Measurements from ENCODE around the gene MAP3K4.

The MAP3K4 gene

DNA sequence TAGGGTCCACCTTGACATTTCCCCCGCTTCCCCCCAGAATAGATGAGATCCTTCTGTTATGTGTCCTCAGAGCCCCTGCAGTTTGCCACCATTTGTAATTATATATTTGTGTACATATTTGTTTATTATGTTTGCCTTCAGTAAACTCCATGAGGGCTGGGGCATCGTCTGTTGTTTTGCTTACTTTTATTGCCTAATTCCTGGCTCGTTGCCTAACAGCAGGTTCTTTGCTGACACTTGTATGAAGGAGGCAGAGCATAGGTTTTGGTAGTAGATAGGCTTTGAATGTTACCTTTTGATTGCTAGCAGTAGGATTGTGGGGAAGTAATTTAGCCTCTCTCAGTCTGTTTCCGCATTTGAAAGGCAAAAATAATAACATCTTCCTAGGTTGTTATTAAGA is 9.9 kb downstream of the MAP3K4 start:
- no peak for DNase-seq (ENCODE audit: low read depth, low spot score)

DNA sequence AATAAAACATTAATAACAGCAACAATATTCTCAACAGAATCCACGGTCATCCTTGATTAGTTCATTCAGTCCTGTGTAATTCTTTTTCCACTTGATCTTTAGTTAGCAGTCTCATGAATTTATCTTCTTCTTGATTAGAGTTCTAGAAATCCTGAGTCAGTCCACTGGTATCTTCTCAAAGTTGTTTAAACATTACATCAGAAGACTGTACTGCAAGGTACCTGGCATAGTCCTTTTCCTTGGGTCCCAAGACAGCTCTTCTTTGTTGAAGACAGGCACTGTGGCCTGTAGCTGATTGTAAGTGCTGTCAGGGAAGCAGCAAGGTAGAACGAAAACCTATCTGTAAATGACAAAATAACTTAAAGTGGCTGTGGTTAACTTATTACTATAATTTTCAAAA is 11.8 kb downstream of the MAP3K4 start:
- DNase-seq (ENCODE audit: low read depth, low spot score): no peak

DNA sequence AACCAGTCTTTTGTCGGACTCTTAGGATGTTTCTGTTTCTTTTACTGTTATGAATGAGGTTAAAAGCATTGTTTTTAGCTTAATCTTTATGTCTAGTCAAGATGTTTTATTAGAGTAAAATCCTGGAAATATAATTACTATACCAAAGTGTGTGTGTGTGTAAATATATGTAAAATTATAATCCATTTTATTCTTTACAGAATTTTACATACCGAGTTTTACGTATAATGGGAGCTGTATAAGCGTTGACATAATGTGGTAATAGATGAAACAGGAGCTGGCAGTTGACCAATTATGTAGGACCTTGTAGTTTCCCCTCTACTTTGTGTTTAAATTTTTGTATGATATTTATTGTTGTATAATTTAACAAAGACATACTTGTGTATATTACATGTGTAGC is 16.7 kb downstream of the MAP3K4 start:
- DNase-seq (ENCODE audit: low read depth, low spot score): no peak

DNA sequence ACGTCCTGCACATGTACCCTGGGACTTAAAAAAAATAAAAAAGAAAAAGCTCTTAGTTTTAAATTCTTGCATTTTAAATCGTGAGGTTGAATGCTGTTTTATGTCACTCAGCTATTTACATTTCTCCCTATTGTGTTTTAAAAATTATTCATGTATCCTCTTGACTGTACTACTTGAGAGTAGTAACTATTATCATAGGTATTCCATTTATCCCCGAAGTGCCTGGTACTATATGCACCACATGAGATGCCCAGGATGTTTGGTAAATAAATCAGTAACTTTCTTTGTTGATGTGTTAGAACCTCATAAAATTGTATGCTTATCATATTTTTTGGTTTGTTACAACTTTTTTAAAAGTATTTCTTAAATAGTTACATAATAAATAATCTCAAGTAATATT is 18.4 kb downstream of the MAP3K4 start:
- no peak for DNase-seq (ENCODE audit: low read depth, low spot score)

DNA sequence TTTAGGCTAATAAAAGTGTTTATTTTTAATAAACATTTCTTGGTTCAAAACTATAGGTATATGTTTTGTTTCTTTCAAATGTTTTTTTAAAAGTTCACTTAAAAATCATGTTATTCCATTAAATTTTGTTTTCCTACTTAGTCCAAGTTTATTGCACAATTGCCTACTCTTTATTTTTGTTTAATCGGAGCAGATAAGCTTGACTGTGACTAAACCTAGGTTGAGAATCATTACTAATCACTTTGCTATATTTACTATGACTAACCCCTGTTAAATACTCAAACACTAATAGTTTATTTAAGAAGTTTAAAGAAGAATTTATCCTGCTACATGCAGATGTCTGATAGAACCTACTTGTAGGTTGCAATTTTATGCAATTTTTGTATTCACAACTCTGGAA is 18.8 kb downstream of the MAP3K4 start:
- no peak for DNase-seq (ENCODE audit: low read depth, low spot score)

DNA sequence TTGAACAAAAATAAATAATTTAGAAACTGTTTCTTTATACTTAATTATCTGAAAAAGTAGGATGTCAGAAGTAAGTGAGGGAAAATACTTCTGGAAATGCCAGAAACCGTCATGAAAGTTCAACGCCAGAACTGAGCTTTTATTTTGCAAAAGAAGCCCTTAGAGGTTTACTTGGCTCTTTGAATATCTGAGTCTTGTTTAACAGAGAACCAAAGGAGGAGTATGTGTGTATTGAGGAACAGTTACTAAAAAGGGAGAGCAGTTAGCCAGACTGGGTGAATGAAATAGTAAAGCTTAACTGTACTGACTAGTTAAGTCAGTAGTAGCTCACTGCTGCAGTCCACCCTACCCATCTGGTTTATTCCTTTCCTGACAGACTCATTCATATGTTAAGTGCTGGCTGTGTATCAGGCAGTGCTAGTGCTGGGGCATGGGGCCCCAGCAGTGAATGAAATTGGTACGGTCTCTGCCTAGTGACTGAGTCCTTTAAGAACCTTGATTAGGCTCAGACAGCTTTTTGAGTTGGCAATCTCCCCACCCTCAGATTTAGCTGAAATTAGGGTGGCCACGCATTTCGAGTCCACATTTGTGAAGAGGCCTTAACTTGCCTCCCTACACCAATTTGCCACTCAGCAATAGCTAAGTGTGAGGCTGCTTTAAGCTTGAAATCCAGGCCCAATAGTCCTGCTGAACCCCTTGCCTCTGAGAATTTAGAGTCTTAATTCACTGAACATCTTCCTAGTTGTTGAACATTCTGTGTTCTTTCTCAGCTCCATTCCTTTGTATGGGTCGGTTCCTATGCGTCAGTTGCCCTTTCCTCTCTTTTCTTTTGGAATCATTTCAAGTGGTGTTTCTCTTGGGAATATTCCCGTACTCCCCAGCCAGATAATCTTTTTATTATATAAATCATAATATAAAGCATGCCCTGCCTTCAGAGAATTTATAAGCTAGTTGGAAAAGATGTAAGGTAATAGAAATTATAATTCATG is 20.2 kb downstream of the MAP3K4 start:
- no peak for DNase-seq (ENCODE audit: low read depth, low spot score)

DNA sequence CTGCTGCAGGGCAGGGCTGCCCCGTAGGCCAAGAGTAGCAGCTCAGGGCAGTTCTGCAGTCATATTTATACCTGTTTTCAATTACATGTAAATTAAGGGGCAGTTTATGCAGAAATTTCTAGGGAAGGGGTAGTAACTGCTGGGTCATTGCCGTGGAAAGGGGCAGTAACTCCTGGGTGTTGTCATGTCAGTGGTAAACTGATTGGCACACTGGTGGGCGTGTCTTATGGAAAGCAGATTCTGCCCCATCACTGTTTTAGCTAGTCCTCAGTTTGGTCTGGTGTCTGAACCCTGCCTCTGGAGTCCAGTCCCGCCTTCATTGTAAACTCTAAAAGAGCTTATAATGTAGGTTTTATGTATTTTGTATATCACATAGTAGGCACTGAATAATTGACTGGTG is 22.1 kb downstream of the MAP3K4 start:
- DNase-seq (ENCODE audit: low read depth, low spot score): no peak

DNA sequence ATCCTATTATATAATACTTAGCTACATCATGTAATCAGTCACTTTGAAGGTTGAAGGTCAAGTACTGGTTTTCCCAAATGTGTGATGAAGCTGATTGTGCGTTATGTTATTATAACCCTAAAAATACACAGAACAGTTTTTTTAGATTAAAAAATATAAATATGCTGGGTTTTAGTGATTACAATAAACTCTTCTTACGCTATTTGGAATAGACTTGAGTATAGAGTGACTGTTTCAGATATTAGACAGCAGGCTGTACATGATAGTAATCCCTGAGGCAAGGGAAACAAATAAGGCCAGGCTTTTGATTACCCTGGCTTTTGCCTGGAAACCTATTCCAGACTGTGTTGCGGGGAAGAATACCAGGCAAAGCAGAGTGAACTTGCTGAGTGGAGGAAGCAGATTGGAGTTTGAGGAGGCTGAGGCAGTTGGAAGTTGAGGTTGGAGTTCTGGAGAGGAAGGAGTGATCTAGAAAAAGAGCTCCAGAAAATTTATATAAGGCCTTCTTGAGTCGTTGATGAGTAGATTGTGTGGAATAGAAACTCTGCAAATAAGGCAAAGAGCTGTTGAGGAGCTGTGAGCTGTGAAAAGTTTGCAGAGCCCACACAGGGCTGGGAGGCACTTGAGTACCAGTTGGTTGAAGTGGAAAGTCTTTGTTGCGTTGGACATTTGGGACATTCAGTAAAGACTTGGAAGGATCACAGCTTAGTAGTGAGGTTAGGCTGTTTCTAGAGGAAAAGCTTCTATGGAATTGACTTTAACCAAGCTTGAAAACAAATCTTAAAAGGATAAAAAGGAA is 26.4 kb downstream of the MAP3K4 start:
- no peak for DNase-seq (ENCODE audit: low read depth, low spot score)

DNA sequence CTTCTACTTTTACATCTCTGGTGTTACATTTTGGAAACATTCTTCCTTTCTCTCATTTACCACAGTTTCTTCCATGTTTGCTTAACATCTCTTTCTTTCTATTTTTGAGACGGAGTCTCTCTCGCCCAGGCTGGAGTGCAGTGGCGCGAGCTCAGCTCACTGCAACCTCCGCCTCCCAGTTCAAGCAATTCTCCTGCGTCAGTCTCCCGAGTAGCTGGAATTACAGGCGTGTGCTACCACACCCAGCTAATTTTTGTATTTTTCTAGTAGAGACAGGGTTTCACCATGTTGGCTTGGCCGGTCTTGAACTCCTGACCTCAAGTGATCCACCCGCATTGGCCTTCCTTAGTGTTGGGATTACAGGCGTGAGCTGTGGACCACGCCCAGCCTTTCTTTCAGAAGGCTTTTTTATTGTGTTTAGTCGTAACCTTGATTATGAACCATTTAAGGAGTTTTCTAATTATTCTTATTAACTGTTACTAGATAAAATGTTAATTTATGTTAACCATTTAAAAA is 27.8 kb downstream of the MAP3K4 start:
- DNase-seq (ENCODE audit: low read depth, low spot score): no peak

DNA sequence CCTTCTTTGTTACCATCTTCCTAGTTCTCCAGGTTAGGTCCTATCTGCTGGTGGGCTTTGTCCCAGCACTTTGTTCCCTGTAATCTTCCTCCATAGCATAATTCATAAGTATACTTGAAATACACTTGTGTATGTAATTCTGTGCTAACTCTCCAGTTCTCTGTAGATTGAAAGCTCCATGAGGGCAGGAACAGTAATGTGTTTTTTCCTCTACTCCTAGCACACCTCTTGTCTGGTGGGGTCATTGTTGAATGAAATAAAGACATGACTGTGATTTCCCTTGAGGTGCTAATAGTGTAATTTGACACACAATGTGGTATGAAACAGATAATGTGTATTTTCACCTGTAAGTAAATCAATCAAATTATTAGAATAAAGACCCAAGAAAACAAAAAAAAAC is 30.0 kb downstream of the MAP3K4 start:
- DNase-seq (ENCODE audit: low read depth, low spot score): no peak

DNA sequence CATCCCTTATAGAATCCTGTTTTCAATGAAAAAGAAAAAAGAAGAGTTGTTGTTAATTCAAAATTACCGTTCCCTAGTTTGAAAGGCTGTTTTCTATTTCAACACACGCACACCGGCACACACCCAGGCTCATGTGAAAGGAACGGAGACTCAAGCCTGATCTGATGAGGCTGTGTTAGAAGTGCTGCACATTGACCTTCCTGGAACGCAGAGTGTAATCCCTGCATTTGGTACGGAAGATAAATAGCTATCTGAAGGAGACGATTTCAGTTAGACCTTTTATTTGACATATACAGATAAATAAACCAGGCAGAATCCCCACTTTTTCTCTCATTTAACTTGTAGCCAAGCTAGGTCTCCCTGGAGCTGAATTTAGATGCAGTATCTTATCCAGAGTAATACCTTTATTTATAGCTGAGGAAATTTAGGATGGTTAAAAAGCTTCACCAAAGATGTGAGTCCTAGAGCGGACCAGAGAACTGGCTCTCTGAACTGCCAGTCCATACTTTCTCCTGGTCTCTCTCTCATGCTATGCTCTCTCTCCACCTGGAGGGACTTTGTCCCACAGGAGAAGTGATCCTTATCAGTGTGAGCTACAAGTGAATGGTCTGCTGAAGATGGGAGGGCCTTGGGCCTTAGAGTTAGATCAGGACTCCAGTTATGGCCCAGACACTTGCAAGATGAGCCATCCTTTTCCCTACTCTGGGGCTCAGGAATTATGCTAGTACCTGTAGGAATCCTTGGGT is 30.6 kb downstream of the MAP3K4 start:
- no peak for DNase-seq (ENCODE audit: low read depth, low spot score)

DNA sequence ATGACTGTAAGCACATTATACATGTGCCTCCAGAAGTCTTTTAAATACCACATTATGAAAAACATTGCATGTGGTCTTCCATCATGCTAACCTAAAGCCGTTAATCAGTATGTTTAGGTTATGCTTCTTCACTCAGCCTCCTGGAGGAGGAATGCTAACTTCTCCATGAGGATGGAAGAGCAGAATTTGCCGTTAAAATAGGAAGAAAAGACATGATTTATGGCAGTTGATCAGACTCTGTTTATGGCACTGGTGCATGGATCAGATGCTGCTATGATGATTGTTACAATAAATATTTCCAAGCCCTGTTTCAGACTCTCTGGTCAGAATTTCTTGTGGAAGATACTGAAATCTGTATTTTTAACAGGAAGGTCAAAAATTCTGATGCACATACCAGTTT is 31.7 kb downstream of the MAP3K4 start:
- no peak for DNase-seq (ENCODE audit: low read depth, low spot score)

DNA sequence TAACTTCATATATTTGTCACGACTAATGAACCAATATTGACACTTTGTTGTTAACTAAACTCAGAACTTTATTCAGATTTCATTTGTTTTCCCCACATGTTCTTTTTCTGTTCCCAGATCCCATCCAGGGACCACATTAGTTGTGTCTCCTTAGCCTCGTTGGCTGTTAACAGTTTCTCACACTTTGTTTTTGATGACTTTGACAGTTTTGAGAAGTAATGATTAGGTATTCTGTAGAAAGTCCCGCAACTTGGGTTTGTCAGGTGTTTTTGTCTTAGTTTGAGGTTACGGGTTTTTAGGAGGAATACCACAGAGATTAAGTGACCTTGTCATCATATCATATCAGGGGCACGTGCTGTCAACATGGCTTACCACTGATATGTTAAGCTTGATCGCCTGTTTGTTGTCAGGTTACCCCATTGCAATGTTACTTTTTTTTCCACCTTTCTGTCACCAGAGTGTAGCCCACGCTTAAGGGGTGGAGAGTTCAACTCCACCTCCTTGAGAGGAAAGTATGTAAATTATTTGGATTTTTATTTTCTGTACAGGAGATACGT is 32.9 kb downstream of the MAP3K4 start:
- DNase-seq (ENCODE audit: low read depth, low spot score): no peak

DNA sequence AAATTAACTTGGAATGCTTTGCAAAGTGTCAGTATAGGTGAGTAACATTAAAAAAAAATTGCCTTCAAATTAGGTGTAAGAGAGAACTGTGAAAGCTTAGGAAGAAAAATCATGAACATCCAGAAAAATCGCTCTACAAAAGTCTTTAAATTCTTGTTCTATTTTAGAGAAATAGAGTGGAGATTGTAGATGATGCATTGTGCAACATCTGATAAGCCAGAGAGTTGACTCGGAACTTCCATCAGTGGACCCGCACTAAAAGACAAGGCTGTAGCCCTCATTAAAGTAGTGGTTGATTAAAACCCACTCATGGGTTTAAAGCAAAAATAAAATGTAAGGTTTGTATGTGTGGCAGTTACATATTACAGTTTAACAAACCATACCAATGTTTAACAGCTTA is 35.8 kb downstream of the MAP3K4 start:
- DNase-seq (ENCODE audit: low read depth, low spot score): no peak

DNA sequence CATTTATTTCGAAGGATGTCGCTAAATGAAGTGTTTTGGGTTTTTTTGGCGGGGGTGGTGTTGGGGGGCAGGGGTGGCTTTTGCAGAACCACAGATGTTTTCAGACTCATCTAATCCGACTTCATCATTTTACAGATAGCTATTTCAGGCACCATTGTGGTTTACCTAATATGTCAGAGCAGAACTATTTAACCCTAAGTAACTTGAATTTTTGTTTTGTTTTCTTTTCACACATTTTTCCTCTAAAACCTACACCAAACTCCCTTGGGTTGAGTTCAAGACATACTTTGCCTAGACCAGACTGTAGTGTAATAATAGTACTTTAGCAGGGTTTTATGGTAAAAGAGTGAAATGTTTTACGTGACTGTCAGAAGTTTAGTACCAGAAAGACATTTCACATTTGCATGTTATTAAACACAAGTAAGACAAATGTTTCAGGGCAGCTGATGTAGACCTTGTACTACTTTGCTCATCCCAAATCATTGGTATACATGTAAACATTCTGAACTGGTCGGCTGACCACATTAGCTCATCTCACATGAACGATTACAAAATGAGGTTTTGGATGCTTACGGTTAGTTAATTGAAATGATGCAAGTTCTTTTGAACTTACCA is 37.7 kb downstream of the MAP3K4 start:
- DNase-seq (ENCODE audit: low read depth, low spot score): no peak

DNA sequence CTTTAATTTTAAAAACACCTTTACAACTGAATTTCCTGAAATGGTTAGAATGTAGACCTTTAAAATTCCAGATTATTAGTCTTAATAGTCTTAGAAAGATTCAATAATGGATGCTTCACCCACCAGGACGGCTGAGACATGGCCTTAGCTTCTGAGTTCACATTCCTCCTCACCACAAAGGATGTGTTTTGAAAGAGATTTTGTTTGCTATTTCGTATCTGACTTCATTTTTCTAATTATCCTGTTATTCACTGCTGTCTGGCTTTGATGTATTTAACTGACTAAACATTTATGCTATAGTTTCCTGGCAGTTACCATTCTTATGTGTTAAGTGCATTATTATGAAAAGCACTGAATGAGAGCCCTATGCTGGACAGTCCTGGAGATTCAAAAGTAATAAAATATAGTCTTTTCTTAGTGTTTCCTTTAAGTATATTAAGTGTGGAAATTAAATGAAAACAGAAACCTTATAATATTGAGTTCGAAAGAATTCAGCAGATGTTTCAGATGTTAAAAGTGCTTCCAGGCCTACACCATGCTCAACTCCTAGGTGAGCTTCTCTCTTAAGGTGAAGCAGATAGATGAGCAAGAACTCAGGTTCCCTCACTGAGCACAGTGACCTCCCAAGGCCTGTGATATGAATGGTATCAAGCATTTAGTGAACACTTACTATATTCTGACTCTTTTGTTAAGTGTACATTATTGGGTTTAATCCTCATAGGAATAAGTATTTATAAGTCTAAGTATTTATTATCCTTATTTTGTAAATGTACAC is 40.3 kb downstream of the MAP3K4 start:
- no peak for DNase-seq (ENCODE audit: low read depth, low spot score)

DNA sequence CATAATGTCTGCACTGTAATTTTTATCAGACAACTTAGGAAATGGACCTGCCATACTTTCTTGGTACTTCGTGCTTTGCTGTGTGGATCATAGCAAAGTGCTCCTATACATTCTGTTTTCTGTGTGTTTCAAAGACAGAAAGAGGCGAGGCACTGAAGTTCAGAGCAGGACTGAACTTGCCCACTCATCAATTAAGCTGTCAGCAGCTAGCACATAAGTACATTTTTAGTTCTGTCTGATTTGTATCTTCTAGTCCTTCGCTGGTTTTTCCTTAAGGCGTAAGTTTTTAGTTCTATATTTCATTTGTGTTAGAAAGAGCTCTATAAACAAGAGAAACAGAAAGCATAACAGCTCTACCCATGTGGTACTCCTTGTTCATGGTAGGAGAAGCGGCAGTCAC is 42.1 kb downstream of the MAP3K4 start:
- no peak for DNase-seq (ENCODE audit: low read depth, low spot score)

DNA sequence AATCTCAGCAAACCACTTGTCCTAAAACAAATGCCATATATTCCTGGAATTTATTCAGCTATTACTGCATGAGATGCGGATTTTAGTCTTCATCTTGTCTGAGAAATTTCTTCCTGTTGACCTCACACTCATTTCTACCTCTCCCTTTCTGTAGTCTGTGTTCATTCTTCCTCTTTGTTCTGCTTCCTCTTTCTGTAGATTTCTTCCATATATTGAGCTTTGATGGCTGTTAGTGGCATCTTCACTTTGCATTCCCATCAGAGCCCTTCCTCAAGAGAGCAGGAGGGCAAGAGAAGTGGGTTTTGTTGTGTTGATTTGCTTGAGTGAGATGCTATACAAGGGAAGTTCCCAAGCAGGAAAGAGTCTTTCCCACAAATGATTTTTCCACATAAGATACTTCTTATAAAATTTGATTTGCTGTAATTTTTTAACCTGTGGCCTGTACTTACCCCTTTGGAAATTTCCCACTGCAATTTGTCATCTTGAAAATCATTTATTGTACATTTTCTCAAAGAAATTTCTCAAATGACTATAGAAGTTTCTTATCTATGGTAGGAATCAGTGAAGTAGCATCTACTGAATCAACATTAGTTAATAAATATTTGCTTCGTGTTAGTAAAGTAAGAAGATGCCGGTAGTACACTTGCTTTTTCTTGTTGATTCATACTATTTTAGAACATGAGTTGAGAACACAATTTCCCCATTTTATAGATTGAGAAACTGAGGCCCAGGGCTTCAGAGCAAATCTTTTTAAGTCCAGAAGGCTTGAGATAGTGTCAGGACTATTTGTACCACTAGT is 43.8 kb downstream of the MAP3K4 start:
- DNase-seq (ENCODE audit: low read depth, low spot score): no peak

DNA sequence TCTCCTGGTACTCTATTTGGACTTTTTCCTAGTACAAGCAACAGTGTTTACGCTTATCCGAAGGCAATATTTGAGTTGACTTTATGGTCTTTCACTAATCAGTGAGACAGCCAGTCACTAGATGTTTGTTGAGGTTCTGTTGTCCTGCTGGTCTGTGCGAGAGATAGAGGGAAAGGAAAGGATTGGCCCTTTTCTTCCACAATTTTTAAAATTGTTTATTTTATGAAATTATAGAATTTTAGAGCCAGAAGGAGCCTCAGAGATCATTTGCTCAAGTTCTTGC is 44.4 kb downstream of the MAP3K4 start:
- no peak for DNase-seq (ENCODE audit: low read depth, low spot score)

DNA sequence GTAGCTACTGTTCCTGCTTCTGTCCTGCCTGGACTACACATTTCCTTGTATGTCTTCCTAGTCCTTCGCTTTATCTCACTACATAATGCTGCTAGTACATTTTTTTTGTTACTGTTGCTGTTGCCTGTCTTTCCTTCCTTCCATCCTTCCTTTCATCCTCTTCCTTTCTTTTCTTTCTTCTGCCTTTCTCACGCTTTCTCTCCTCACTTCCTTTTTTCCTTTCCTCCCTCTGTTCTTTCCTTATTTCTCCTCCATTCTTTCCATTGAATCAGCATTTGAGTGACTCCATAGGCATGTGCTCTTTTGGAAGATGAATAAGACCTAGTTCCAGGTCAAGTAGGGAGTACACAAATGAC is 46.3 kb downstream of the MAP3K4 start:
- no peak for DNase-seq (ENCODE audit: low read depth, low spot score)
